GM19324 (cell line): ENCODE data around the gene LIN54.
"Not testable (repeated sequence)": the region's sequence is repeated elsewhere in the genome, so short reads cannot be mapped to it uniquely, and the experiment has no call there.

Source experiments
- ATAC-seq: cut with Tn5 transposase; IDR thresholded peaks from one replicate; pipeline ENCODE4 v1.9.1; 2021; ENCODE audit warnings: mild to moderate bottlenecking, moderate library complexity; ENCODE audit not compliant: unreplicated experiment, low FRiP score

The LIN54 gene

DNA sequence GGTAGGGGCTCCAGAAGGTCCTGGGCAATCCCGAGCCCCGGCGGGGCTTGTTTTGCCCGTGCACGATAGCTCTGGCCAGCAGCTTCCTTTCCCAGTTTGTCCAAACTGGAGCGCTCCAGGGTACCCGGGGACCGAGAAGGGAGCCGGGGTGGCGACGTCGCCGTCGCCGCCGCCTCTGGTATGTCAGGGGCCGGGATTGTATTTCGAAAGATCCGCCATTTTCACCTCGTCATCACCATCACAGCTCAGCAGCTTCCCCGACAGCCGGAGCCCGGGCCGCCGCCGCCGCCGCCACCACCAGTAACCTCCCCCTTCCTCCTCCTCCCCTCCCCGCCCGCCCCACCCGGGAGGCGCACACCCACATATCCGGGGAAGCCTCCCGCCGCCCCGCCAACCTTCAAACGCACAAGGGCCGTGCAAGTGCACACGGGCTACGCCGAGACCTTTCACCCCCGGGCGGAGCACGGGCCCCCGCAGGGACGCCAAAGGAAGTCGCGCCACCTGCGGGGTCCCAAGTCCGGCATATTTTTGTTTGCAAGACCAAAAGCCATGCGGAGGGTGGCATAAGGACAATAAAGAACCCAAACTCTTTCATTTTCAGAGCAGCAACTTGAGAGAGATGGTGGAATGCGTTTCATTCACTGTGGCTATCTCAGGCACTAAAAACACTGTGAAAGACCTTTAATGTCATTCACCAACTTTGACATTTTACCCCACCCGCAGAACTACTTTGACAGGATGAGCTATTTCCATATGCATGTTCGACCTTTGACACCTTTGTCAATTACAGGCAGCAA lies at the start of gene LIN54:
Gene LIN54 (minus strand): TSS at position 302 of the 797 bp plus-strand sequence. CDS start 25,979 bp downstream, outside the sequence.
- ATAC-seq, result peak; percentile 42

DNA sequence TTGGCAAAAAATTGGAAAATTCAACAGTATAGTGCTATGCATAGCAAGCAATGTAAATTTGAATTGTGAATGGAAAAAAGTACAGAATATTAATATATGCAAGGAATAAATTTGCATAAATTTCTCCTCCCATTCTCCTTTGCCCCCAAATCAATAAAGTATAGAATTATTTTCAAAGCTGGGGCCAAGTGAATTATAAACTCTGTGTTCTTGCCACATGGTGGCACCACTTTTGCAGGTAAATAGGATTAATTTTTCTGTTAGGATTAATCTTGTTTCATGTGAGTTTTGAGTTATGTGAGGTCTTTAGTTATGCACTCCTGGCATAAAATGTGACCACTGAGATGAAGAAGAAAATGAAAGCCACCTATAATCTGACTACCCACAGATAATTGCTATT lies 44.3 kb upstream of the LIN54 start:
- ATAC-seq, result no peak

DNA sequence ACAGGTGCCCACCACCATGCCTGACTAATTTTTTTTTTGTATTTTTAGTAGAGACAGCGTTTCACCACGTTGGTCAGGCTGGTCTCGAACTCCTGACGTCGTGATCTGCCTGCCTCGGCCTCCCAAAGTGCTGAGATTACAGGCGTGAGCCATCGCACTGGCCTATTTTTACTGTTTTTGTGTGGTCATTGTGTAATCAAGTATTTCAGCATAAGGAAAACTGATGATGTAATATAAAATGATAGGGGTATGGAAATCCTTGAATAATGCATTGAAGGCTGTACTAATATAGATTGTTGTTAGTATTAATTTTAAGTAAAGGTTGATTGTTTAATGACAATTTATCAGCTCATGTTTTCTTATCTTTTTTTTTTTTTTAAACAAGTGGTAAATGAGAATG lies 38.2 kb upstream of the LIN54 start:
- not testable (repeated sequence) for ATAC-seq

DNA sequence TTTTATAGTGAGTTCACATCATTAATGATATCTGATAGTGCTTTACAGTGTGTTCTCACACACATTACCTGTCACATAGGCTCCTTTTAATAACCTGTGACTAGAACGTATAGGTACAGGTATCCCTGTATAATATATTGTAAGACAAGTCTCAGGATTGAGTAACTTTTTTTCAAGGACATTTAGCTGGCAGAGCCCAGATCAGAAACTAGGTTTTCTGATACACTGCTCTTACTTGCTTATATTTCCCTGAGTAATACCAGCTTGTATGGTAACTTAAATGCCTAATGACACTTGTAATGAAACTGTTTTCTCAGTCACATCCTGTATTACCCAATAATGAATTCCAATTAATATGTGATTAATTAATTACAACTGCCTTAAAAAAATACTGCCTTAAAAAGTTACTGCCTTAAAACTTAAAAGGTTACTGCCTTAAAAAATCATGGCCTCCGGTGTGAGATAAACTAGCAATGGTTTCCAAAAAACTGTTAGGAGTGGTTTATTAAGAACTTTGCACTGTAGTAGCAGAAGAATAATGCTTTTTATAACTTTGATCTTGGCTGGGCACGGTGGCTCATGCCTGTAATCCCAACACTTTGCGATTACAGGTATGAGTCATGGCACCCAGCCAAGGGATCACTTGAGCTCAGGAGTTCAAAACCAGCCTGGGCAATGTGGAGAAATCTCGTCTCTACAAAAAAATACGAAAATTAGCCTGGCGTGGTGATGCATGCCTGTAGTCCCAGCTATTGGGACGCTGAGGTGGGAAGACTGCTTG lies 36.3 kb upstream of the LIN54 start:
- ATAC-seq, result no peak

DNA sequence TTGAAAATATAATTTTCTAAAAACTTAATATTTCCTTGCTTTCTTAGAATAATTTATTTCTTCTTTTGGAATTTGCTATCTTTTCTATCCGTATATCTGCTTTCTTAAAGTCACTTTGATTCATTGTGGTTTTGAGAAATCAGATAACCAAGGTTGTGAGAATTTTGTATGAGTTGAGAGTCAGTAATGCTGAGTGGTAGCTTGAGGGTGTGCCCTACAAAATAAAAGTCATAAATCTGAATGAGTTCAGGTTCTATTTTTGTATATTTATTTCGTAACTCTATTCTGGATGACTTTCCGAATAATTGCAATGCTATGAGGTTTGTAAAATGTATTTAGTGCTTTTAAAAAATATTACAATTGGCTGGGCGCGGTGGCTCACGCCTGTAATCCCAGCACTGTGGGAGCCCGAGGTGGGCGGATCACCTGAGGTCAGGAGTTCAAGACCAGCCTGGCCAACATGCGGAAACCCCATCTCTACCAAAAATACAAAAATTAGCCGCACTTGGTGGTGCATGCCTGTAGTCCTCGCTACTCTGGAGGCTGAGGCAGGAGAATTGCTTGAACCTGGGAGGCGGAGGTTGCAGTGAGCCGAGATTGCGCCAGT lies 33.3 kb upstream of the LIN54 start:
- no peak for ATAC-seq

DNA sequence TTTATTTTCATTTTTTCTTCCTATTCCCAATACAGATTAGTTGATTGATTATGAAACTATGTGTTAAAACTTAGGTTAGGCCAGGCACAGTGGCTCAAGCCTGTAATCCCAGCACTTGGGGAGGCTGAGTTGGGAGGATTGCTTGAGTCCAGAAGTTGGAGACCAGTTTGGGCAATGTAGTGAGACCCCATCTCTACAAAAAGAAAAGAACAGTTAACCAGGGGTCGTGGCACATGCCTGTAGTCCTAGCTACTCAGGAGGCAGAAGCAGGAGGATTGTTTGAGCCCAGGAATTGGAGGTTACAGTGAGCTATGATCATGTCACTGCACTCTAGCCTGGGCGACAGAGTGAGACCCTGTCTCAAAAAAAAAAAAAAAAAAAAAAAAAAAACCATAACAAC lies 32.5 kb upstream of the LIN54 start:
- ATAC-seq, result not testable (repeated sequence)

DNA sequence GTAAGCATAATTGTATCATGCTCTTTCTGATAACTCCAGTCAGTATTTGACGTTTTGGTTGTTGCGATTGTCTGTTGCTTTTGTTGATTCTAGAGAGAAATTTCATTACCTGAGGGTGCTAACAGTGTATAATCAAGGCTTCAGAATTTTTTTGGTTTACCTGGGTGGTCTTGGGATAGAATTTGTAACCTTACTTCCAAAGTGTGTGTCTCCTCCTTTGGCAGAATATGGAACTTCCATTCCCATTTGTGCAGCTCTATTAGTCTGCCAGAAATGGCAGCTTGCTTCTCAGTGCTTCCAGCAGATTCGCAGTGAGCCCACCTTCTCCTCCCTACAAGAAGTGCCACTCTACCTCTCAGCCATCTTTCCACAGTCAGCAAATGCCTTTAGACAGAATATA lies 29.6 kb upstream of the LIN54 start:
- no peak for ATAC-seq

DNA sequence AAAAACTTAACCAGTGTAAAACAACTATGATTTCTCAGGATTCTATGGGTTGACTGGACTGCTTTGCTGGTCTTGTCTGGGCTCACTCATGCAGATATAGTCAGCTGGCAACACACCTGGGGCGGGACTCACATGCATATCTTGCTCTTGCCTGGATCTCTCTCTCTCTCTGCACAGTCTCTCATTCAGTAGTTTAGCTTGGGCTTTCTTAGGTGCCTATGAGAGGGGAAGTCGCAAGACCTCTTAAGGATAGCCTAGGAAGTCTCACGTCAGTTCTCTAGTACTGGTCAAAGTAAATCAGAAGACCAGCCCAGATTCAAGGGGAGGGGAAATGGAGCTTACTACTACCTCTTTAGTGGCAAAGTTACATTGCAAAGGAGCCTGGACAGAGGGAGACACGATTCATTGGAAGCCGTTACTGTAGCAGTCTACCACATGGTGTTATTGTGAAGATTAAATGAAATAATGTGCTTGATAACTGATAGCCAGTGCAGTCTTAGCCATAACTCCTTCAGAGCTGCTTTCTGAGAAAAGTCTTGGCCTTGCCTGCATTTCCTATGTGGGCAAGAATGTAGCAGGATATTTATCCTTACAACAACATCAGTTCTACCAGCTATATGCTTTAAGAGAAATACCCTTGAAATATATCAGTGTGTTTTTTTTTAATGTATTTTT lies 26.5 kb upstream of the LIN54 start:
- ATAC-seq, result no peak

DNA sequence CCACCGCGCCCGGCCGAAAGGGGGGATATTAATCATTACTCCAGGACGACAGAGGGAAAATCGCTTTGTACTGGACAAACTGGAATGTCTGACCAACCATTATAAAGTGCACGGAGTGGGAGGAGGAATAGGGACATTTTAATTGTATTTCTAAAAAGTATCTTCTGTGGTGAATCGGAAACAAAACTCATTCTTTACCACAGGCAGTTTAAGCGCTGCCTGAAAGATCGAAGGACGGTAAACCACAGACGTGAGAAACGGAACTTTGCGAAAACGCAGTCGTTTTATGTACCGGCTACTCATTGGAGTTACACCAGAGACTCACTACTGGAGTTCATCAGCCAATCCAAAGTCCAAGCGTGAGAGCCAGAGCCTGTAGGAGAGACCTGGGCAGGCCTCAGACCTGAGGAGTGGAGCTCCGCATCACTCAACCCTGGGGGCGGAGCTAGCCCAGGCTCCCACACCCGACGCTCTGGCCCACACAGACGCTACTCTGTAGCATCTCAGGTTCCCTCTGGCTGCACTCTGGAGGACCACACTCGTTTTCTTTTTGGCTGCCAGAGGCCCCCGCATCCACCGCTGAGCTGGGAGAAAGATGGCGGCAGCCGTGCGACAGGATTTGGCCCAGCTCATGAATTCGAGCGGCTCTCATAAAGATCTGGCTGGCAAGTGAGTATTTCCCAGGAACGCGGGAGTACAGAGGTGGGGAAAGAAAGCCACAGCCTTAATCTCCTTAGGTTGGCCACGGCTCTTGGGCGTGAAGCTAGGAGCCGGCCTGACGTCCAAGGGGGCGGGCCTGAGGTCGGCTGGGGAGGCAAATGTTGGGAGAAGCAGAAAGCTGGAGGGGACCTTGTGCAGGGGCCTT lies 24.2 kb upstream of the LIN54 start, which contains the start of gene COPS4:
Gene COPS4 (plus strand): TSS at position 554 of the 865 bp plus-strand sequence. CDS start 42 bp downstream, at position 596.
- ATAC-seq, result peak; percentile 100

DNA sequence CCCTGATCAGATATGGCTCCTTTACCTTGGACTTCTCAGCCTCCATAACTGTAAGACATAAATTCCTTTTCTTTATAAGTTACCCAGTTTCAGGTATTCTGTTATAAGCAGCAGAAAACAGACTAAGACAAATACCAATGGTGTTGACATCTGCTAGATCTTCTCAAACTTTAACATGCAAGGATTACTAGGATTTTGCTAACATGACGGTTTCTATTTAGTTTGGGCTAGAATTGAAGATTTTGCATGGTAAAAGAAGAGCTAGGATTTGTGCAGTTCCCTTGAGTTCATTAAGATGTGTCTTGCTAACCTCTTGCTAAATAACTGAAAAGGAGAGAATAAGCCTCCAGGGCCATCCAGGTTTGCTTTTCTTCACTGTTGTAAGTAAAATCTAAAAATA lies 19.1 kb upstream of the LIN54 start:
- no peak for ATAC-seq

DNA sequence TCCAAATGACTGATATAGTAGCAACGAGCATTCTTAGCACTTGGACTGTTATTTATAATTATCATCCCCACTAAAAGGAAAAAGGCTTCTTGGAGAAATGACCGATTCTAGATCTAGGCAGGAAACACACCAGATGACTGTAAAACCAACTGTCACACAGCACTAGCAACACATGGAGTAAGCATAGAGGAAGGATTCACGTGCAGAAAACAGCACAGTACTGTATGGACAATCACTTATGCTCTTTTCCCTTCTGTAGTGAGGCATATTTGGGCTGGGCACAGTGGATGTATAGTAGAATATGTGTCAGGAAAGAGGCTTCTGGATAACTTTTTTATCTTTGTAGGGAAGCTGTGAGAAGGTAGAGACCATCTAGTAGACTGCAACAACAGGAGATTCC lies 18.4 kb upstream of the LIN54 start:
- no peak for ATAC-seq

DNA sequence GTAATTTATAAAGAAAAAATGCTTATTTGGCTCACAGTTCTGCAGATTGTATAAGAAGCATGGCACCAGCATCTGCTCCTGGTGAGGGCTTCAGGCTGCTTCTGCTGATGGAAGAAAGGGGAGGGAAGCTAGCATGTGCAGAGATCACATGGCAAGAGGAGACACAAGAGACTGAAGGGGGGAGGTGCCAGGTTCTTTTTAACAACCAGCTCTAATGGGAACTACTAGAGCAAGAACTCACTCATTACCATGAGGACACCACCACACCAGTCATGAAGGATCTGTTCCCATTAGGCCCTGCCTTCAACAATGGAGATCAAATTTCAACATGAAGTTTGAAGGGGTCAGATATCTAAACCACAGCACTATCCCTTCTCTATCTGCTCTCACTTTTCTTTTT lies 14.9 kb upstream of the LIN54 start:
- ATAC-seq, result no peak

DNA sequence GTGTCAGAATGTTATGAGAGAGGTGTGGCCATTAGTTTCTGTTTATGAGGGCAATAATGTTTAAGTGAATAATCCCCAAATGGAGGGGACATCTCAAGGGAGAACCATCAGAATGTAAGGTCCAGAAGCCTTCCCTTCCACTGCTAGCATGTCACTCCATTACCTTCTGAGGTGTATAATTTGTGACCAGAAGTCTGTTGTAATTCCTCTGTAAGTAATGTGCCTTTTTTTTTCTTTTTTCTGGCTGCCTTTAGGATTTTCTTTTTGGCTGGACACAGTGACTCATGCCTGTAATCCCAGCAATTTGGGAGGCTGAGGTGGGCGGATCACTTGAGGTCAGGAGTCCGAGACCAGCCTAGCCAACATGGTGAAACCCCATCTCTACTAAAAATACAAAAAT lies 13.6 kb upstream of the LIN54 start:
- ATAC-seq, result no peak

DNA sequence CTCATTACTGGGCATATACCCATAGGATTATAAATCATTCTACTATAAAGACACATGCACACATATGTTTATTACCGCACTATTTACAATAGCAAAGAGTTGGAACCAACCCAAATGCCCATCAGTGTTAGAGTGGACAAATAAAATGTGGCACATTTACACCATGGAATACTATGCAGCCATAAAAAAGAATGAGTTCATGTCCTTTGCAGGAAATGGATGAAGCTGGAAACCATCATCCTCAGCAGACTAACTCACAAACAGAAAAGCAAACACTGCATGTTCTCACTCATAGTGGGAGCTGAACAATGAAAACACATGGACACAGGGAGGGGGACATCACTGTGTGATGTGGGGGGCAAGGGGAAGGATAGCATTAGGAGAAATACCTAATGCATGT lies 13.0 kb upstream of the LIN54 start:
- ATAC-seq, result not testable (repeated sequence)

DNA sequence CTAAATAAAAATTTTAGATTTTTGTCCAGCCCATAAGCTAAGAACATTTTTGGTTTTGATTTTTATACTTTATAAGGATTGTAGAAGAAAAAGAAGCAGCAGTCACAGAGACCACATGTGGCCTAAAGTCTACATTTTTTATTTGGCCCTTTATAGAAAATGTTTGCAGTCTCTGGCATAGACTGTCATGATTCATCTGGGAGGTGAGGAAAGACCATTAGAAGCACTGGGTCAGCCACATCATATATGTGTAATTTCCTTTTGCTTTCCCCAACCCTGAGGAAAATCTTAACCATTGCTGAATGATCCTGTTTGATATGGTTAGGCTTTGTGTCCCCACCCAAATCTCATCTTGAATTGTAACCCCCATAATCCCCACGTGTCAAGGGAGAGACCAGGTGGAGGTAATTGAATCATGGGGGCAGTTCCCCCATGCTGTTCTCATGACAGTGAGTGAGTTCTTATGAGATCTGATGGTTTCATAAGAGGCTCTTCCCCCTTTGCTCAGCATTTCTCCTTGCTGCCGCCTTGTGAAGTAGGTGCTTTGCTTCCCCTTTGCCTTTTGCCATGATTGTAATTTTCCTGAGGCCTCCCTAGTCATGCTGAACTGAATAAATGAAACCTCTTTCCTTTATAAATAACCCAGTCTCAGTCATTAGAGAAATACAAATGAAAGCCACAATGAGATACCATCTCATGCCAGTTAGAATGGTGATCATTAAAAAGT lies 12.3 kb upstream of the LIN54 start:
- ATAC-seq, result no peak

DNA sequence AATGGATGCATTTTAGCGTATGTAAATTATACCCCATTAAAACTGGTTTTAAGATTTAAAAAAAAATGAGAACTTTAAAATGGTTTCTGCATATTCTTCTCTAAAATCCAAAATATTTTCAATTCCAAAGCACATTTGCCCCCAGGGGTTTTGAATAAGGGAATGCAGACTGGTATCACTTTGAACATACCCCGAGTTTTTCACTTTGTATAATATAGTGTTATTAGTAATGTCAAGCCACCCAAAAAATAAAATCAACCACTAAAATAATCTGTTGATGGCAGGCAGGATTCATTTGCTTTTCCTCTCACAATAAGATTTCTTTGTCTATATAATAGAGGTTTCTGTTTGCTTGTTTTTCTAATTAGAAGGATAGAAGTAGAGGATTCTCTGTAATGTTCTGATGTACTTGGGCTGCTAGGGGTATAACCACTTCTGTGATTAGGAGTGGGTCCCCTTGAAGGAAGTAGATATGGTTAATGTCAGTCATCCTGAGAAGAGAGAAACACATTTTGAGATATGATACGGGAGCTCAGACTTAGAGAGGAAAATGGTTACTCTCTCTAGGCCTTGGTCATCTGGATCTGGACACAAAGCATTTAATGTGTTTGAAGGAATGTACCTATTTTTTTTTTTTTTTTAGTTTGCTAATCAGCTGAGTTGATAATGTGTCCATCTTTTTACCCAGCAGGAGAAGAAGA lies 9.3 kb upstream of the LIN54 start:
- no peak for ATAC-seq

DNA sequence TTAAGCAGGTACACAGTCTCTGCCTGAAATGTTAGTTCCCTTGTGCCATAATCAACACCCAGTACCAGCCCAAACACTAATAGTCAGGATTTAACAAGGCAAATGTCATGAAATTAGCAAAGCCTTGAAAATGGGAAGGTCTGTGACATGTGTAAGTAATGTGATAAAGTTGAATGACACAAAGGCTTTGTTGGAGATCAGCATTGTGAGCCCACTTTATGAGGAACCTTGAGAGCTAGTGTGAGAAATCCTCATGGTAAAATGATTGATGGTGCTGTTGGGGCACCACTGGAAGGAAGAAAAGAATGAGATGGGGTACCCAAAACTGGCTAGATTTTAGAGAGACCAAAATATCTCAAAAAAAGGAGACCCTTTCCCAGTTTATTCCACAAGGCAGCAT lies 3.3 kb upstream of the LIN54 start:
- no peak for ATAC-seq

DNA sequence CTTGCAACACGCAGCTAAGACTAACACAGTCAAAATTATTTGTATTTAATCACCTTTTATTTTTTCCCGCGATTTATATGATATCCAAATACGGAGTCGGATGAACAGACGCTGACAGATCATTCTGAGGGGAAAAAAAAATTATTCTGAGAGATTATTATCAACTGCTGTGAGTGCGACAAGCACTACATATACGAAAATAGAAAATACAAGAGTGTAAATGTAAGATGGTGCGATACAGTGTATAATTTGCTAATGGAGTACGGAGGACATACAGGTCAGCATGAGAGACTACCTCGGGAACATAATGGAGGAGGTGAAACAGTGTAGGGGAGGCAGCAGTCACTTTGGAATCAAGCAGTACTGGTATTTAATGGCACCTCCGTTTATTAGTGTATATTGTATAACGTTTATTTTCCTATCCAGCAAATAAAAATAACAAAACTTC lies 2.8 kb upstream of the LIN54 start:
- no peak for ATAC-seq
